GM21515 (cell line): ENCODE data around the gene ATM.
"Not testable (repeated sequence)": the region's sequence is repeated elsewhere in the genome, so short reads cannot be mapped to it uniquely, and the experiment has no call there.

Experiments
- ATAC-seq: cut with Tn5 transposase; IDR thresholded peaks from one replicate; pipeline ENCODE4 v1.9.1; 2021; ENCODE audit not compliant: unreplicated experiment

The ATM gene

GRCh38 chr11:108368134-108368533 lies 145.3 kb downstream of the ATM start:
- no peak for ATAC-seq

GRCh38 chr11:108369064-108369463 lies 146.2 kb downstream of the ATM start:
- no peak for ATAC-seq

- ATAC-seq = no peak
Measured at GRCh38 chr11:108370315-108370714, 147.4 kb downstream of the ATM start.

GRCh38 chr11:108370990-108371389 lies 148.1 kb downstream of the ATM start:
- ATAC-seq = no peak

GRCh38 chr11:108373505-108373904 lies 150.6 kb downstream of the ATM start:
- not testable (repeated sequence) for ATAC-seq

GRCh38 chr11:108388576-108388975 lies 165.7 kb downstream of the ATM start:
- ATAC-seq = no peak

- no peak for ATAC-seq
Measured at GRCh38 chr11:108392353-108392752, 169.5 kb downstream of the ATM start.

- ATAC-seq = no peak
Measured at GRCh38 chr11:108393046-108393445, 170.2 kb downstream of the ATM start.

GRCh38 chr11:108394744-108395284 lies 171.9 kb downstream of the ATM start:
- no peak for ATAC-seq

GRCh38 chr11:108396672-108397071 lies 173.8 kb downstream of the ATM start:
- ATAC-seq = not testable (repeated sequence)

- ATAC-seq = no peak
Measured at GRCh38 chr11:108398439-108398838, 175.6 kb downstream of the ATM start.

- ATAC-seq = no peak
Measured at GRCh38 chr11:108402241-108402640, 179.4 kb downstream of the ATM start.

GRCh38 chr11:108403052-108403451 lies 180.2 kb downstream of the ATM start:
- no peak for ATAC-seq

GRCh38 chr11:108405706-108406105 lies 182.8 kb downstream of the ATM start:
- no peak for ATAC-seq

- no peak for ATAC-seq
Measured at GRCh38 chr11:108414958-108415357, 192.1 kb downstream of the ATM start.

GRCh38 chr11:108417551-108417950 lies 194.7 kb downstream of the ATM start:
- not testable (repeated sequence) for ATAC-seq
